Skeletal muscle tissue (tissue), 4 donors: ENCODE results near the gene FNBP1L. TPM values are rescaled to one million over a fixed set of nuclear protein-coding genes. Genes with fewer than 3 reads are reported as not detected.

Source experiments
- H3K27ac ChIP-seq: one replicate; pipeline ENCODE4 v1.7.0; 2013; ENCODE audit warnings: mild to moderate bottlenecking, low read depth, low read length, inconsistent platforms
- H3K27me3 ChIP-seq, 3 donors: one replicate each; pipeline ENCODE4 v1.7.0; 2013; ENCODE audit warnings: low read length in 3 of 3; ENCODE audit not compliant: control insufficient read depth in 3 of 3, insufficient read depth in 3 of 3
- H3K36me3 ChIP-seq, 3 donors: one replicate each; pipeline ENCODE4 v1.7.0; 2013; ENCODE audit warnings: low read length in 3 of 3; ENCODE audit not compliant: control insufficient read depth in 3 of 3, insufficient read depth in 3 of 3
- H3K4me1 ChIP-seq, 3 donors: one replicate each; pipeline ENCODE4 v1.7.0; 2013; ENCODE audit warnings: low read length in 3 of 3, mild to moderate bottlenecking in 3 of 3; ENCODE audit not compliant: control insufficient read depth in 3 of 3, insufficient read depth in 3 of 3
- H3K4me3 ChIP-seq, 3 donors: one replicate each; pipeline ENCODE4 v1.7.0; 2013; ENCODE audit warnings: low read length in 3 of 3
- H3K9ac ChIP-seq, 3 donors: one replicate each; pipeline ENCODE4 v1.7.0; 2013; ENCODE audit warnings: low read length in 3 of 3, mild to moderate bottlenecking in 3 of 3, moderate library complexity in 2 of 3, low read depth in 1 of 3
- H3K9me3 ChIP-seq, 3 donors: one replicate each; pipeline ENCODE4 v1.7.0; 2013; ENCODE audit warnings: low read length in 3 of 3; ENCODE audit not compliant: control insufficient read depth in 3 of 3
- total RNA-seq: library from RNA; depleted of rRNA; stranded (reverse); fragments of >200 nt; gene quantifications from one replicate; pipeline ENCODE4 v1.2.3, GENCODE V29; 2014
- donor health status: Osteomylitis.

Gene FNBP1L
- total RNA-seq, 1 donor from 2014 or later, result 25.1 TPM

DNA sequence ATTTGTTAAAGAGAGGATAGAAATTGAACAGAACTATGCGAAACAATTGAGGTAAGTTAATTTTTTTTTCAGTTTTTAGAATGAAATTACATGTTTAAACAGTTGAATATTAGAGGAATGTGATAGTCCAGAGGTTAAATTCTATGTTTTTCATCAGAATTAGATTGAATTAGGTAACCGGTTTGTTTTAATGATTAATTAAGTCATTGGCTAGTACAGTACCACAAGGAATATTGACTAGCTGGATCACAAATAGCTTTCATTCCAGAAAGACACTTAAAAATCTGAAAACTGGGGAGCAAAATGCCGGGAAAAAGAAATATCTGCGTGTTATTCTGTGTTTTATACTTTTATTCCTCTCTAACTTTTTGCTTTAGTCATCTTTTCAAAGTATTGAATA lies 51.6 kb downstream of the FNBP1L start:
- H3K36me3 ChIP-seq, result no peaks in the 10 kb centered on the region
- no peaks in the 10 kb centered on the region for H3K27me3 ChIP-seq

GRCh38 chr1:93500275-93500674 lies 52.4 kb downstream of the FNBP1L start:
- no peaks in the 10 kb centered on the region for H3K27me3 ChIP-seq
- no peaks in the 10 kb centered on the region for H3K9me3 ChIP-seq
- no peak overlapping the region for H3K9ac ChIP-seq
- no peak overlapping the region for H3K4me3 ChIP-seq
- H3K27ac ChIP-seq, result no peak overlapping the region
- no peaks in the 10 kb centered on the region for H3K4me1 ChIP-seq
- H3K36me3 ChIP-seq, result no peaks in the 10 kb centered on the region

More for the DNA sequence above, 51.6 kb downstream of the FNBP1L start:
- Histone ChIP-seq H3K4me3 (no peak overlapping the region), H3K9ac (no peak overlapping the region), H3K27ac (no peak overlapping the region), H3K9me3 (no peaks in the 10 kb centered on the region), H3K4me1 (no peaks in the 10 kb centered on the region)

DNA sequence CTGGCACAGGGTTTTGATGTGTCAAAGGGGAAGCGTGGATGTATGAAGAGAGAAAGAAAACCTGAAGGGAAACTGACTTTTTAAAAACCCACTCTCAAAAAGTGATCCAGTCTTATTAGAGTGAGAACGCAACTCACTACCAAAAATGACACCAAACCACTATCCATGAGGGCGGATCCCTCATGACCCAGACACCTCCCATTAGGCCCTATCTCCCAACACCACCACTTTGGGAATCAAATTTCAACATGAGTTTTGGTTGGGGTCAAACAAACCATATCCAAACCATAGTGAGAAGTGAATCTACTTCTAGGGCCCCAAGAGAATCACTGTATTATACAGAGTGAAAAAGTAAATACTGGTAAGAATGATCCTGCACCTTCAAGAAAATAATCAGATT lies 53.5 kb downstream of the FNBP1L start:
- H3K27me3 ChIP-seq, result no peaks in the 10 kb centered on the region
- H3K9ac ChIP-seq, result no peak overlapping the region
- H3K4me3 ChIP-seq, result no peak overlapping the region
- H3K9me3 ChIP-seq, result no peaks in the 10 kb centered on the region
- H3K27ac ChIP-seq, result no peak overlapping the region
- H3K36me3 ChIP-seq, result no peaks in the 10 kb centered on the region
- H3K4me1 ChIP-seq, result no peaks in the 10 kb centered on the region

DNA sequence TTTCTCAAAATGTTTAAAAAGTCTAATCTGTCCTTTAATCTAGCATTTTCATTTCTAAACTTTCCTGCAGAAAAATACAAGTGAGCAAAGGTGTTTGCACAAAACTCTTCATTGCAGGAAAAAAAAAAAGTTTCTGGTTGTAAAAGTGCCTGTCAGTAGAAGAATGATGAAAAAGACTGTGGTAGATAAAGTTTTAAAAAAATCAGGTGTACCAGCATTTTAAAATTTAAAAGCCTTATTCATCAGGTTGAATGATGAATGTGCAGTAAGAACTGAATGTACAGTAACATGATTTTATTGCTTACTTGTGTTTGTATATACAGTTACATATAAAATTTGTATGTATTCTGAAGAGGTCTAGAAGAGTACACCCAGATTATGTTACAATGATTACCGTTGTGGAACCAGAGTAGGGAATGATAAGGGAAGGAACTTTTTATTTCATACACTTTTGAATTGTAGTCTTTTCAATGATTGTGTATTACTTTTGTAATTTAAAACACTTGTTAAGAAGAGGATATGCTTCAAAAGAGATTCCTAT lies 54.0 kb downstream of the FNBP1L start:
- Histone ChIP-seq H3K27me3 (no peaks in the 10 kb centered on the region), H3K4me3 (no peak overlapping the region), H3K4me1 (no peaks in the 10 kb centered on the region), H3K36me3 (no peaks in the 10 kb centered on the region), H3K27ac (no peak overlapping the region), H3K9me3 (no peaks in the 10 kb centered on the region), H3K9ac (no peak overlapping the region)

GRCh38 chr1:93502571-93502970 lies 54.7 kb downstream of the FNBP1L start:
- H3K9ac ChIP-seq, result no peak overlapping the region
- H3K27me3 ChIP-seq, result no peaks in the 10 kb centered on the region
- H3K4me3 ChIP-seq, result no peak overlapping the region
- H3K36me3 ChIP-seq, result no peaks in the 10 kb centered on the region
- H3K27ac ChIP-seq, result no peak overlapping the region
- no peaks in the 10 kb centered on the region for H3K9me3 ChIP-seq
- no peaks in the 10 kb centered on the region for H3K4me1 ChIP-seq

- Histone ChIP-seq H3K9ac (no peak overlapping the region), H3K27ac (no peak overlapping the region), H3K9me3 (no peaks in the 10 kb centered on the region), H3K27me3 (no peaks in the 10 kb centered on the region), H3K4me3 (no peak overlapping the region), H3K4me1 (no peaks in the 10 kb centered on the region), H3K36me3 (no peaks in the 10 kb centered on the region)
Measured at GRCh38 chr1:93503163-93503562, 55.2 kb downstream of the FNBP1L start.

GRCh38 chr1:93503816-93504215 lies 55.9 kb downstream of the FNBP1L start:
- Histone ChIP-seq H3K36me3 (no peaks in the 10 kb centered on the region), H3K9ac (no peak overlapping the region), H3K4me3 (no peak overlapping the region), H3K27me3 (no peaks in the 10 kb centered on the region), H3K9me3 (no peaks in the 10 kb centered on the region), H3K27ac (no peak overlapping the region), H3K4me1 (no peaks in the 10 kb centered on the region)

DNA sequence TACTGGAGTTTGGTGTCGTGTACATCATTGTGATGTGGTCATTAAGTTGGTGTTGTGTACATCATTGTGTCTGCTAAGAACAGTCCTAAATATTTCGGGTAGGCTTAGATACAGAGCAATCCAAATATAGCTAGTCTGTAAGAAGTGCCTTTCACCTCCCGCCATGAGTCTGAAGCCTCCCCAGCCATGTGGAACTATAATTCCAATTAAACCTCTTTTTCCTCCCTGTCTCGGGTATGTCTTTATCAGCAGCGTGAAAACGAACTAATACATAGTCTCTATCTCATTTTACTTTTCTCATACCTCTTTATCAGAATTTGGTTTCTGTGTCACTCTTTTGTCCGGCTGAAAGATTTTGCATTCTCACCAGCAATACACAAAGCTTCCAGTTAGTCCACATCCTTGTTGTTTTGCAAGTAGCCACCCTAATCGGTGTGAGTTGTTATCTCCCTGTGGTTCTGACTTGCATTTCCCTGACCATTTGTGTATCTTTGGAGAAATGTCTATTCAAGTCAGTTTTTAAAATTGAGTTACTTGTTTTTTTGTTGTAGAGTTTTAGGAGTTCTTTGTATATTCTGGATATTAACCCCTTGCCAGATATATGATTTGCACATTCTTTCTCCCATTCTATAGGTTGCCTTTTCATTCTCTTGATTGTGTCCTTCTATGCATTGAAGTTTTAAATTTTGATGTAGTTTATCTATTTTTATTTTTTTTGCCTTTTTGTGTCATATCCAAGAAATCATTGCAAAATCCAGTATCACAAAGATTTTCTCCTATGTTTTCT lies 56.5 kb downstream of the FNBP1L start:
- H3K4me1 ChIP-seq, result no peaks in the 10 kb centered on the region
- H3K9me3 ChIP-seq, result no peaks in the 10 kb centered on the region
- no peaks in the 10 kb centered on the region for H3K27me3 ChIP-seq
- H3K27ac ChIP-seq, result no peak overlapping the region
- no peak overlapping the region for H3K9ac ChIP-seq
- no peaks in the 10 kb centered on the region for H3K36me3 ChIP-seq
- H3K4me3 ChIP-seq, result no peak overlapping the region

- Histone ChIP-seq H3K27ac (no peak overlapping the region), H3K9me3 (no peaks in the 10 kb centered on the region), H3K27me3 (no peaks in the 10 kb centered on the region), H3K4me1 (no peaks in the 10 kb centered on the region), H3K4me3 (no peak overlapping the region), H3K9ac (no peak overlapping the region), H3K36me3 (no peaks in the 10 kb centered on the region)
Measured at GRCh38 chr1:93506126-93506525, 58.2 kb downstream of the FNBP1L start.

- Histone ChIP-seq H3K27me3 (no peaks in the 10 kb centered on the region), H3K4me3 (no peak overlapping the region), H3K4me1 (no peaks in the 10 kb centered on the region), H3K36me3 (no peaks in the 10 kb centered on the region), H3K27ac (no peak overlapping the region), H3K9me3 (no peaks in the 10 kb centered on the region), H3K9ac (no peak overlapping the region)
Measured at GRCh38 chr1:93516164-93516563, 68.2 kb downstream of the FNBP1L start.
